OCI-LY1 (cell line): ENCODE measurements around the gene SAYSD1.

Experiments used
- CTCF ChIP-seq: fragments of 200-600 bp; sonication (generic), shearing (Covaris generic); IDR thresholded peaks from 2 replicates; pipeline ENCODE4 v1.5.1; 2017; ENCODE audit warnings: mild to moderate bottlenecking, antibody characterized with exemption, low read length, moderate library complexity, mixed read lengths
- EZH2 ChIP-seq: fragments of 200-600 bp; sonication (generic), shearing (Covaris generic); IDR thresholded peaks from 2 replicates; pipeline ENCODE4 v1.8.0; 2017; ENCODE audit warnings: borderline replicate concordance, mixed run types, mild to moderate bottlenecking, antibody characterized with exemption, low read length, moderate library complexity, mixed read lengths

GRCh38 chr6:39075807-39076622 is 39.0 kb downstream of the SAYSD1 start:
- TF ChIP-seq CTCF (no peak), EZH2 (no peak)
